Nephron progenitor cell (in vitro differentiated cells): ENCODE data around the gene GRM2.

ENCODE experiments used
- DNase-seq: peaks from one replicate; pipeline ENCODE4 v3.0.0; 2021
- H3K27ac Mint-ChIP-seq: 2 replicates; pipeline ENCODE4 v1.8.0; 2021; ENCODE audit warnings: mild to moderate bottlenecking, moderate library complexity, mixed read lengths
- H3K27me3 Mint-ChIP-seq: 2 replicates; pipeline ENCODE4 v1.8.0; 2021; ENCODE audit warnings: mild to moderate bottlenecking, low read depth, mixed read lengths; ENCODE audit not compliant: poor library complexity
- H3K36me3 Mint-ChIP-seq: 2 replicates; pipeline ENCODE4 v1.8.0; 2021; ENCODE audit warnings: low read depth, mixed read lengths
- H3K4me1 Mint-ChIP-seq: 2 replicates; pipeline ENCODE4 v1.8.0; 2021; ENCODE audit warnings: mixed read lengths
- H3K4me3 Mint-ChIP-seq: 2 replicates; pipeline ENCODE4 v1.8.0; 2021; ENCODE audit warnings: mild to moderate bottlenecking, moderate library complexity, mixed read lengths
- H3K9me3 Mint-ChIP-seq: 2 replicates; pipeline ENCODE4 v1.8.0; 2021; ENCODE audit warnings: mild to moderate bottlenecking, moderate library complexity, mixed read lengths
- CTCF ChIP-seq: fragments of 200-600 bp; sonication (generic); IDR thresholded peaks from 2 replicates; pipeline ENCODE4 v1.5.0; 2021; ENCODE audit warnings: antibody characterized with exemption

Gene GRM2

DNA sequence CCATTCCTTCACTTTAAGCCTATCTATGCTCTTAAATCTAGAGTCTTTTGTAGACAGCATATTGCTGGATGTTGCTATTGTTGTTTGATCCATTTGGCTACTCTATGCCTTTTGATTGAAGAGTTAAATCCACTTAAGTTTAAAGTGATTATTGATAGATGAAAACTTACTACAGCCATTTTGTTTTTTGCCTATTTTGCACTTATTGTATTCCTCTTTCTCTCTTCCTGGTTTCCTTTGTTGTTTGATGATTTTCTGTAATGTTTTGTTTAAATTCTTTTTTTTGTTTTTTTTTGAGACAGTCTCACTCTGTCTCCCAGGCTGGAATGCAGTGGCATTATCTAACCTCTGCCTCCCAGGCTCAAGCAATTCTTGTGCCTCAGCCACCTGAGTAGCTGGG lies 52.3 kb downstream of the GRM2 start:
- DNase-seq, result no peak
- H3K9me3 Mint-ChIP-seq, result peaks cover 75% of the 10 kb centered on the region
- H3K27ac Mint-ChIP-seq, result no peak overlapping the region
- no peaks in the 10 kb centered on the region for H3K4me1 Mint-ChIP-seq
- H3K4me3 Mint-ChIP-seq, result no peak overlapping the region
- no peak for TF ChIP-seq CTCF
- no peaks in the 10 kb centered on the region for H3K27me3 Mint-ChIP-seq
- peaks cover 3% of the 10 kb centered on the region for H3K36me3 Mint-ChIP-seq
